ENCODE results near the gene HOXC12.

GRCh38 chr12:54005531-54005852 is 50.8 kb downstream of the HOXC12 start:
- TF ChIP-seq CTCF (IDR thresholded peaks at IDR 0.05 in 4 of 5, conservative IDR thresholded peaks at IDR 0.05 in 1 of 5) (no peak), POLR2A (IDR thresholded peaks at IDR 0.05) (no peak)

Measured in gastrocnemius medialis (tissue), 4 donors.